Trophoblast cell (in vitro differentiated cells and primary cell): ENCODE results near the gene NDST3.

Source experiments
- DNase-seq, 2 donors: peaks; one replicate each; pipeline ENCODE4 v3.0.0-alpha.2; 2016
- H2AFZ ChIP-seq: 2 replicates; pipeline ENCODE4 v1.6.1; 2013; ENCODE audit warnings: low read length, moderate library complexity, mild to moderate bottlenecking; ENCODE audit not compliant: insufficient read depth, poor library complexity
- H2AK5ac ChIP-seq: 2 replicates; pipeline ENCODE4 v1.6.1; 2013; ENCODE audit warnings: mild to moderate bottlenecking, low read length
- H2BK120ac ChIP-seq: 2 replicates; pipeline ENCODE4 v1.6.1; 2013; ENCODE audit warnings: low read length, mild to moderate bottlenecking, moderate library complexity; ENCODE audit not compliant: insufficient read depth, poor library complexity
- H2BK12ac ChIP-seq: 2 replicates; pipeline ENCODE4 v1.6.1; 2013; ENCODE audit warnings: mild to moderate bottlenecking, low read length, moderate library complexity
- H2BK5ac ChIP-seq: 2 replicates; pipeline ENCODE4 v1.6.1; 2013; ENCODE audit warnings: low read length, low read depth, moderate library complexity, mild to moderate bottlenecking; ENCODE audit not compliant: poor library complexity
- H3K14ac ChIP-seq: 2 replicates; pipeline ENCODE4 v1.6.1; 2013; ENCODE audit warnings: mild to moderate bottlenecking, low read length
- H3K18ac ChIP-seq: 2 replicates; pipeline ENCODE4 v1.6.1; 2013; ENCODE audit warnings: mild to moderate bottlenecking, low read length
- H3K23ac ChIP-seq: 2 replicates; pipeline ENCODE4 v1.6.1; 2013; ENCODE audit warnings: low read length
- H3K27ac ChIP-seq: 2 replicates; pipeline ENCODE4 v1.5.1; 2013; ENCODE audit warnings: low read depth, mild to moderate bottlenecking, inconsistent platforms, low read length, moderate library complexity
- H3K27me3 ChIP-seq: 2 replicates; pipeline ENCODE4 v1.6.1; 2013; ENCODE audit warnings: inconsistent platforms, mild to moderate bottlenecking, low read length, moderate library complexity; ENCODE audit not compliant: insufficient read depth
- H3K36me3 ChIP-seq, 2 experiments: 1 replicate in 1 of 2; 2 replicates in 1 of 2; pipeline ENCODE4 v1.6.1; 2013; ENCODE audit warnings: low read length in 2 of 2, mild to moderate bottlenecking in 2 of 2, moderate library complexity in 1 of 2; ENCODE audit not compliant: insufficient read depth in 2 of 2, control insufficient read depth in 1 of 2
- H3K4ac ChIP-seq: 2 replicates; pipeline ENCODE4 v1.6.1; 2013; ENCODE audit warnings: low read depth, mild to moderate bottlenecking, low read length, moderate library complexity
- H3K4me1 ChIP-seq, 2 experiments: 1 replicate in 1 of 2; 2 replicates in 1 of 2; pipeline ENCODE4 v1.6.1; 2013; ENCODE audit warnings: low read length in 2 of 2, mild to moderate bottlenecking in 2 of 2, moderate library complexity in 1 of 2; ENCODE audit not compliant: insufficient read depth in 2 of 2, control insufficient read depth in 1 of 2
- H3K4me2 ChIP-seq: 2 replicates; pipeline ENCODE4 v1.6.1; 2013; ENCODE audit warnings: inconsistent platforms, mild to moderate bottlenecking, low read length, moderate library complexity
- H3K4me3 ChIP-seq: 2 replicates; pipeline ENCODE4 v1.5.1; 2013; ENCODE audit warnings: mild to moderate bottlenecking, low read depth, low read length, inconsistent platforms
- H3K79me1 ChIP-seq: one replicate; pipeline ENCODE4 v1.6.1; 2013; ENCODE audit warnings: low read length
- H3K79me2 ChIP-seq: 2 replicates; pipeline ENCODE4 v1.6.1; 2013; ENCODE audit warnings: low read length, mild to moderate bottlenecking; ENCODE audit not compliant: control insufficient read depth, insufficient read depth, poor library complexity
- H3K9ac ChIP-seq: 2 replicates; pipeline ENCODE4 v1.6.1; 2013; ENCODE audit warnings: mild to moderate bottlenecking, low read length
- H3K9me3 ChIP-seq: 2 replicates; pipeline ENCODE4 v1.6.1; 2013; ENCODE audit warnings: low read depth, mild to moderate bottlenecking, control low read depth, inconsistent platforms, low read length; ENCODE audit not compliant: insufficient read depth
- H4K12ac ChIP-seq: 2 replicates; pipeline ENCODE4 v1.6.1; 2013; ENCODE audit warnings: low read depth, mild to moderate bottlenecking, low read length, moderate library complexity
- H4K8ac ChIP-seq: 2 replicates; pipeline ENCODE4 v1.6.1; 2013; ENCODE audit warnings: low read depth, mild to moderate bottlenecking, low read length, moderate library complexity
- H4K91ac ChIP-seq: one replicate; pipeline ENCODE4 v1.6.1; 2013; ENCODE audit warnings: low read depth, mild to moderate bottlenecking, low read length, moderate library complexity
- WGBS: extraction: QIAGEN DNeasy Blood & Tissue Kit; methylation state at CpG from one replicate; pipeline ENCODE4 v1.1.7; 2013; ENCODE audit warnings: missing lambda C conversion rate; ENCODE audit not compliant: insufficient read length, insufficient coverage; ENCODE audit errors: extremely low coverage; 5-methylcytosine and 5-hydroxymethylcytosine counted together

Gene NDST3

DNA sequence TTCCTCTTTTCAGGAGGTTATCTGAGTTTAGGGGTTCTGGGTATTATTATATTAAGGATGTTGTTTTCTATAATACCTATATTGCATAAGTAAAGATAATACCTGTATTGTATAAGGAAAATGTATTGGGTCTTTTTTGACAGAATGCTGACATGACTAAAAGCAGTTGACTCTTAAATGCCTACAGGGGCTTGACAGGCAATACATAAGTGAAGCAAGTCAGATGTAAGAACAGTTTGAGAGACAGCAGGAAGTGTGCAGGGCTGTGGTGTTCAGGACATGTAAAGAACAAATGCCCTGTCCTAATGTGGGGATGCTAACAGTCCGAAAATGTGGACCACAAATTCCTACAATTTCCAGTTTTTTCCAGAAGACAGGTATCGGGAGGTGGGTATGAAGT is 30.2 kb upstream of the NDST3 start:
- Histone ChIP-seq H3K79me1 (no peaks in the 10 kb centered on the region), H3K79me2 (no peaks in the 10 kb centered on the region), H2BK120ac (no peak overlapping the region), H3K23ac (no peak overlapping the region), H3K4me1 (no peaks in the 10 kb centered on the region), H3K36me3 (no peaks in the 10 kb centered on the region), H2AK5ac (no peak overlapping the region), H3K27ac (no peak overlapping the region), H2BK5ac (no peak overlapping the region), H3K4me2 (no peak overlapping the region), H3K9ac (no peak overlapping the region), H3K4ac (no peak overlapping the region), H4K91ac (no peak overlapping the region), H2BK12ac (no peak overlapping the region), H3K18ac (no peak overlapping the region), H3K27me3 (no peaks in the 10 kb centered on the region), H4K8ac (no peak overlapping the region), H3K4me3 (no peak overlapping the region), H2AFZ (no peak overlapping the region), H3K9me3 (no peaks in the 10 kb centered on the region), H4K12ac (no peak overlapping the region), H3K14ac (no peak overlapping the region)
- WGBS: no CpG with 5 or more reads among the region's 2 CpGs
- DNase-seq: no peak

- no peak for DNase-seq
- Histone ChIP-seq H3K27ac (no peak overlapping the region), H3K79me1 (no peaks in the 10 kb centered on the region), H3K4me1 (no peaks in the 10 kb centered on the region), H3K79me2 (no peaks in the 10 kb centered on the region), H2AFZ (no peak overlapping the region), H4K91ac (no peak overlapping the region), H3K14ac (no peak overlapping the region), H3K4me2 (no peak overlapping the region), H3K9ac (no peak overlapping the region), H2BK120ac (no peak overlapping the region), H4K8ac (no peak overlapping the region), H3K4ac (no peak overlapping the region), H3K27me3 (no peaks in the 10 kb centered on the region), H3K23ac (no peak overlapping the region), H3K18ac (no peak overlapping the region), H2BK5ac (no peak overlapping the region), H2AK5ac (no peak overlapping the region), H3K9me3 (no peaks in the 10 kb centered on the region), H3K36me3 (no peaks in the 10 kb centered on the region), H3K4me3 (no peak overlapping the region), H2BK12ac (no peak overlapping the region), H4K12ac (no peak overlapping the region)
- WGBS: no CpG with 5 or more reads among the region's 3 CpGs
These were observed 28.4 kb upstream of the NDST3 start for GRCh38 chr4:118005883-118006282.

DNA sequence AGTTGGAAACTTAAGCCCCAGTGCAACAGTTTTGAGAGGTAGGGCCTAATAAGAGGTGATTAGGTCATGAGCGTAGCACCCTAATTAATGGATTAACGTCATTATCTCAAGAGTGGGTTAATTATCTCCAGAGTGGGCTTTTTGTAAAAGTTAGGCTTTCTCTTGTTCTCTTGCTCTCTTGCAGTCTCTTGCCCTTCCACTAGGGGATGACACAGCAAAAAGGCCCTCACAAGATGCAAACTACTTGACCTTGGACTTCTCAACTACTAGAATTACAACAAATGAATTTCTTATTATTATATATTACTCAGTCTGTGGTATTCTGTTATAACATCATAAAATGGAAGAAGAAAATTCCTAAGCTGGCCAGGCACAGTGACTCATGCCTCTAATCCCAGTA is 22.1 kb upstream of the NDST3 start:
- Histone ChIP-seq H2BK5ac (no peak overlapping the region), H3K4me1 (no peaks in the 10 kb centered on the region), H3K14ac (no peak overlapping the region), H3K4me2 (no peak overlapping the region), H3K79me1 (no peaks in the 10 kb centered on the region), H2BK12ac (no peak overlapping the region), H4K12ac (no peak overlapping the region), H4K8ac (no peak overlapping the region), H2AFZ (no peak overlapping the region), H3K4ac (no peak overlapping the region), H3K23ac (no peak overlapping the region), H3K79me2 (no peaks in the 10 kb centered on the region), H3K9me3 (no peaks in the 10 kb centered on the region), H3K36me3 (no peaks in the 10 kb centered on the region), H4K91ac (no peak overlapping the region), H2BK120ac (no peak overlapping the region), H3K27ac (no peak overlapping the region), H3K4me3 (no peak overlapping the region), H3K18ac (no peak overlapping the region), H3K9ac (no peak overlapping the region), H2AK5ac (no peak overlapping the region), H3K27me3 (no peaks in the 10 kb centered on the region)
- no peak for DNase-seq
- no CpG with 5 or more reads among the region's 2 CpGs for WGBS

DNA sequence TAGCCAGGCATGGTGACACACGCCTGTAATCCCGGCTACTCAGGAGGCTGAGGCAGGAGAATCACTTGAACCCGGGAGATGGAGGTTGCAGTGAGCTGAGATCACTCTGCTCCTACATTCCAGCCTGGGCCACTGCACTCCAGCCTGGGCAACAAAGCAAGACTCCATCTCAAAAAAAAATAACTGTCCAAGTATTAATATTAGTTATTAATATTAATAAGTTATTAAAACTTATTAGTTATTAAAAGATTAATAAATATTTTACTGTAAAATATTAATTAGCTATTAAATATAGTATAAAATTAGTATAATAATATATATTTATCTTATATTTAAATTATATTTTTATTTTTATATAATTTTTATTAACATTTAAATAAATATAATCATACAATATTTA is 19.5 kb upstream of the NDST3 start:
- no peak overlapping the region for H2BK5ac ChIP-seq
- no peak overlapping the region for H2AFZ ChIP-seq
- no peak overlapping the region for H3K23ac ChIP-seq
- H2BK12ac ChIP-seq: no peak overlapping the region
- no peak overlapping the region for H4K91ac ChIP-seq
- H3K27me3 ChIP-seq: no peaks in the 10 kb centered on the region
- WGBS: no CpG with 5 or more reads among the region's 3 CpGs
- no peak overlapping the region for H2BK120ac ChIP-seq
- no peak overlapping the region for H3K4me2 ChIP-seq
- H3K27ac ChIP-seq: no peak overlapping the region
- no peaks in the 10 kb centered on the region for H3K36me3 ChIP-seq
- no peak overlapping the region for H3K18ac ChIP-seq
- no peak overlapping the region for H2AK5ac ChIP-seq
- no peak overlapping the region for H4K12ac ChIP-seq
- no peak for DNase-seq
- H3K4me1 ChIP-seq: no peaks in the 10 kb centered on the region
- H3K4ac ChIP-seq: no peak overlapping the region
- no peaks in the 10 kb centered on the region for H3K79me1 ChIP-seq
- H3K9ac ChIP-seq: no peak overlapping the region
- no peak overlapping the region for H4K8ac ChIP-seq
- H3K4me3 ChIP-seq: no peak overlapping the region
- H3K14ac ChIP-seq: no peak overlapping the region
- H3K79me2 ChIP-seq: no peaks in the 10 kb centered on the region
- H3K9me3 ChIP-seq: no peaks in the 10 kb centered on the region
